T-helper 2 cell treated with Interferon-gamma antibody and Interleukin-4, amounts not matched to agents 5 μg/mL and 100 μg/mL, for 36 hours (primary cell): Measurements from ENCODE around the gene TUBB2B.
"Not testable (repeated sequence)": the region's sequence is repeated elsewhere in the genome, so short reads cannot be mapped to it uniquely, and the experiment has no call there.

Source experiments
- DNase-seq: peaks from one replicate; pipeline ENCODE4 v3.0.0; 2021; ENCODE audit warnings: low spot score
- H3K27ac Mint-ChIP-seq: one replicate; pipeline ENCODE4 v1.8.0; 2021; ENCODE audit warnings: mild to moderate bottlenecking, mixed read lengths
- H3K27me3 Mint-ChIP-seq: one replicate; pipeline ENCODE4 v1.8.0; 2021; ENCODE audit warnings: low read depth, mixed read lengths
- H3K36me3 Mint-ChIP-seq: one replicate; pipeline ENCODE4 v1.8.0; 2021; ENCODE audit warnings: low read depth, mixed read lengths
- H3K4me1 Mint-ChIP-seq: one replicate; pipeline ENCODE4 v1.8.0; 2021; ENCODE audit warnings: low read depth, mixed read lengths
- H3K4me3 Mint-ChIP-seq: one replicate; pipeline ENCODE4 v1.8.0; 2022; ENCODE audit warnings: mild to moderate bottlenecking, moderate library complexity, mixed read lengths
- H3K9me3 Mint-ChIP-seq: one replicate; pipeline ENCODE4 v1.8.0; 2021; ENCODE audit warnings: mixed read lengths

The TUBB2B gene

GRCh38 chr6:3249821-3250220 lies 22.4 kb upstream of the TUBB2B start:
- Mint-ChIP-seq H3K4me1 (peaks cover 10% of the 10 kb centered on the region), H3K4me3 (no peak overlapping the region), H3K9me3 (peaks cover 5% of the 10 kb centered on the region), H3K27ac (no peak overlapping the region), H3K36me3 (no peaks in the 10 kb centered on the region), H3K27me3 (peaks cover 34% of the 10 kb centered on the region)
- DNase-seq = no peak

- H3K4me3 Mint-ChIP-seq = no peak overlapping the region
- no peaks in the 10 kb centered on the region for H3K36me3 Mint-ChIP-seq
- peaks cover 10% of the 10 kb centered on the region for H3K4me1 Mint-ChIP-seq
- H3K27ac Mint-ChIP-seq = no peak overlapping the region
- no peaks in the 10 kb centered on the region for H3K9me3 Mint-ChIP-seq
- peaks cover 45% of the 10 kb centered on the region for H3K27me3 Mint-ChIP-seq
- no peak for DNase-seq
Measured at GRCh38 chr6:3247255-3248146, 20.0 kb upstream of the TUBB2B start.

DNA sequence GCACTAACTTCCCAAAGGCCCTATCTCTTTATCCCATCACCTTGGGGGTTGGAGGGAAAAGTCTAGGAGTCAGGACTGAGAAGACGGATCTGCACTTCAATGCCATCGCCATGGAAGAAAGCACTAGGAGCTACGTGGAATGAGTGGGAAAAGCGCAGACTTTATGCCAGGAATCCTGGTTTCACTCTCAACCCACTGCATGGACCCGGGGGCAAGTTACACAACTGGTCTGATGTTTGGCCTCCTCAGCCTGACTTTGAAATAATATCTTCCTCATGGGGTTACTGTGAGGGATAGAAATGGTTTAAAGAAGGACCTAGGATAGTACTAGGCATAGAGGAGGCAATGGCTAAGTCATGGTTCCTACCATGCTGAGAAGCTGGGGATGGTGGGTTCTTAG lies 17.8 kb upstream of the TUBB2B start:
- no peaks in the 10 kb centered on the region for H3K36me3 Mint-ChIP-seq
- H3K27me3 Mint-ChIP-seq = peaks cover 44% of the 10 kb centered on the region
- no peak overlapping the region for H3K27ac Mint-ChIP-seq

DNA sequence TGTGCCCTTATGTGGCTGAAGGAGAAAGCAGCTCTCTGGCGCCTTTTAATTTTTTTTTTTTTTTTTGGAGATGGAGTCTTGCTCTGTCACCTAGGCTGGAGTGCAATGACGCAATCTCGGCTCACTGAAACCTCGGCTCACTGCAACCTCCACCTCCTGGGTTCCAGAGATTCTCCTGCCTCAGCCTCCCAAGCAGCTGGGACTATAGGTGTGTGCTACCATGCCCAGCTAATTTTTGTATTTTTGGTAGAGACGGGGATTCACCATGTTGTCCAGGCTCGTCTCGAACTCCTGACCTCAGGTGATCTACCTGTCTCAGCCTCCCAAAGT lies 17.3 kb upstream of the TUBB2B start:
- not testable (repeated sequence) for H3K27ac Mint-ChIP-seq, H3K36me3 Mint-ChIP-seq, H3K4me1 Mint-ChIP-seq, H3K4me3 Mint-ChIP-seq, DNase-seq, H3K9me3 Mint-ChIP-seq
- peaks cover 47% of the 10 kb centered on the region for H3K27me3 Mint-ChIP-seq

More for the DNA sequence above, 17.8 kb upstream of the TUBB2B start:
- H3K4me1 Mint-ChIP-seq = no peaks in the 10 kb centered on the region
- H3K9me3 Mint-ChIP-seq = no peaks in the 10 kb centered on the region
- no peak for DNase-seq
- H3K4me3 Mint-ChIP-seq = no peak overlapping the region

GRCh38 chr6:3244003-3244831 lies 16.8 kb upstream of the TUBB2B start:
- Mint-ChIP-seq H3K27me3 (peaks cover 45% of the 10 kb centered on the region), H3K4me1 (no peaks in the 10 kb centered on the region), H3K36me3 (no peaks in the 10 kb centered on the region), H3K9me3 (no peaks in the 10 kb centered on the region), H3K27ac (no peak overlapping the region), H3K4me3 (no peak overlapping the region)
- DNase-seq = no peak

DNA sequence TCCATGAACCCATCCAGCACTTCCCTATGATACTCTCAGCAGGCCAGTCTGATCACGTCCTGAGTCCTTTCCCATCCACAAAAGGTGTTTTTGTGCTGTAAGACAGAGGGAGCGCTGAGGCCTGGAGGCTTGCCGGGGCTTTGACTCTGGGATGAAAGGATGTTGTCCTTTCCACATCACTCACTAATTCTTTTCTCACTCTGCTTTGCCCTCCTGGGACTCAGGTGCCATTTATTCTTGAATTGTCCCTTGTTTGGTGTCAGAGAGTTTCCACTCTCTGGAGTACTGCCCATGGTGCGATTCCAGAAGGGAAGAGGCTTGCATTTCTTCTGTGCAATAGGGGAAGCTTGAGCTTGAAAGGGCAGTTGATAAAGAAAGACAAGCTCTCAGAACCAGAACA lies 15.3 kb upstream of the TUBB2B start:
- Mint-ChIP-seq H3K27ac (no peak overlapping the region), H3K27me3 (peaks cover 48% of the 10 kb centered on the region)

GRCh38 chr6:3241745-3242144 lies 14.3 kb upstream of the TUBB2B start:
- H3K27me3 Mint-ChIP-seq = peaks cover 49% of the 10 kb centered on the region
- not testable (repeated sequence) for H3K4me1 Mint-ChIP-seq, H3K27ac Mint-ChIP-seq, H3K4me3 Mint-ChIP-seq, H3K9me3 Mint-ChIP-seq, DNase-seq, H3K36me3 Mint-ChIP-seq

More for the DNA sequence above, 15.3 kb upstream of the TUBB2B start:
- Mint-ChIP-seq H3K9me3 (no peaks in the 10 kb centered on the region), H3K36me3 (no peaks in the 10 kb centered on the region), H3K4me1 (no peaks in the 10 kb centered on the region), H3K4me3 (no peak overlapping the region)
- no peak for DNase-seq

- no peaks in the 10 kb centered on the region for H3K9me3 Mint-ChIP-seq
- DNase-seq = no peak
- no peaks in the 10 kb centered on the region for H3K36me3 Mint-ChIP-seq
- no peak overlapping the region for H3K27ac Mint-ChIP-seq
- peaks cover 2% of the 10 kb centered on the region for H3K4me1 Mint-ChIP-seq
- H3K27me3 Mint-ChIP-seq = peaks cover 56% of the 10 kb centered on the region
- no peak overlapping the region for H3K4me3 Mint-ChIP-seq
Measured at GRCh38 chr6:3240595-3240994, 13.1 kb upstream of the TUBB2B start.

- Mint-ChIP-seq H3K4me3 (no peak overlapping the region), H3K36me3 (no peaks in the 10 kb centered on the region), H3K9me3 (no peaks in the 10 kb centered on the region), H3K27me3 (peaks cover 66% of the 10 kb centered on the region), H3K27ac (no peak overlapping the region), H3K4me1 (peaks cover 3% of the 10 kb centered on the region)
- DNase-seq = no peak
Measured at GRCh38 chr6:3239110-3239830, 11.8 kb upstream of the TUBB2B start.

GRCh38 chr6:3237761-3238662 lies 10.6 kb upstream of the TUBB2B start:
- H3K36me3 Mint-ChIP-seq = no peaks in the 10 kb centered on the region
- H3K9me3 Mint-ChIP-seq = no peaks in the 10 kb centered on the region
- no peak overlapping the region for H3K27ac Mint-ChIP-seq
- H3K4me1 Mint-ChIP-seq = peaks cover 3% of the 10 kb centered on the region
- no peak for DNase-seq
- peaks cover 67% of the 10 kb centered on the region for H3K27me3 Mint-ChIP-seq
- H3K4me3 Mint-ChIP-seq = no peak overlapping the region

GRCh38 chr6:3236005-3236404 lies 8.6 kb upstream of the TUBB2B start:
- DNase-seq = no peak
- no peak overlapping the region for H3K4me3 Mint-ChIP-seq
- no peaks in the 10 kb centered on the region for H3K9me3 Mint-ChIP-seq
- H3K27me3 Mint-ChIP-seq = peaks cover 75% of the 10 kb centered on the region
- peaks cover 3% of the 10 kb centered on the region for H3K4me1 Mint-ChIP-seq
- no peaks in the 10 kb centered on the region for H3K36me3 Mint-ChIP-seq
- no peak overlapping the region for H3K27ac Mint-ChIP-seq

DNA sequence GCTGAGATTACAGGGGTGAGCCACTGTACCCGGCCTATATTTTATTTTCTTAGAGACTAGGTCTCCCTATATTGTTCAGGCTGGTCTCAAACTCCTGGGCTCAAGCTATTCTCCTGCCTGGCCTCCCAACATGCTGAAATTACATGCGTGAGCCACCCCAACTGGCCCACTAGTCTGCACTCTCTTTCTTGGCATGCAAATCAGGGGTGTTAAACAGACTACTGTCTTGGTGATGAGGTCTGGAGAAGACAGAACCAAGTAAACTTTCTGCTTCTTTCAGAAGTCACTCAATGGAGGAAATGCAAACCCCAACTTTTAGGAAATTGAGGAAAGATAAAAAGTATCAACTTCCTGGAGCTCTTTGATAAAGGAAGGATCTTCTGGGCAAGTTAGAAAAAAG lies 8.0 kb upstream of the TUBB2B start:
- Mint-ChIP-seq H3K27me3 (peaks cover 80% of the 10 kb centered on the region), H3K4me3 (no peak overlapping the region)

DNA sequence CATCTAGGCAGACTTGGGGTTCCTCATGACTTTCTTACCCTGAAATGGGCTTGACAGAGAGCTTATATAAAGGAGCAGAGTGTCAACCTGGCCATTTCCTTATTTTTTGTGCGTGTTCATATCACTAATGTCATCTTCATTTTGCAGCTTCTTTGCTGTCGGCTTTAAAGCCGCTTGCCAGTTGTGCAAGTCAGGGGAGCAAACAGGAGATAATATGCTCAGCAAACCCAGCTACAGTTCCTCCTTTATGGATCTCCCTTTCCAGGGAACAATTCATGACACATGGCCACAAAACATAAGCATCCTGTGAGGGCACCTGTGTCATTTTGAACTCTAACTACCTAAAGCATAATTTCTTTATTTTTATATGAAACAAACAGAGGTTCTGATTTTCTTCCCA lies 6.5 kb upstream of the TUBB2B start:
- H3K4me1 Mint-ChIP-seq = peaks cover 18% of the 10 kb centered on the region
- DNase-seq = no peak
- H3K27ac Mint-ChIP-seq = no peak overlapping the region
- no peaks in the 10 kb centered on the region for H3K9me3 Mint-ChIP-seq
- H3K4me3 Mint-ChIP-seq = no peak overlapping the region
- H3K27me3 Mint-ChIP-seq = peaks cover 87% of the 10 kb centered on the region
- no peaks in the 10 kb centered on the region for H3K36me3 Mint-ChIP-seq

More for the DNA sequence above, 8.0 kb upstream of the TUBB2B start:
- Mint-ChIP-seq H3K27ac (no peak overlapping the region), H3K4me1 (peaks cover 7% of the 10 kb centered on the region), H3K9me3 (no peaks in the 10 kb centered on the region), H3K36me3 (no peaks in the 10 kb centered on the region)
- no peak for DNase-seq
